HEK293T (cell line): ENCODE data around the gene ARHGAP25.

Experiments used
- CTCF ChIA-PET: fragments of 350-600 bp; formaldehyde crosslinking; extraction: SDS; loops from one replicate; lab custom pipeline; 2021; ENCODE audit warnings: antibody characterized with exemption, inconsistent platforms; lab: Yijun Ruan, JAX
- POLR2A ChIA-PET: fragments of 350-600 bp; formaldehyde crosslinking; extraction: SDS; loops from one replicate; lab custom pipeline; 2020; ENCODE audit warnings: antibody characterized with exemption, inconsistent platforms; lab: Yijun Ruan, JAX
- DNase-seq: peaks from one replicate; pipeline ENCODE4 v3.0.0; 2012; ENCODE audit warnings: mixed read lengths; ENCODE audit errors: extremely low spot score
- ARNT ChIP-seq: fragments of 450-650 bp; IDR thresholded peaks from 2 replicates; pipeline ENCODE4 v1.6.1; 2017; ENCODE audit warnings: mild to moderate bottlenecking
- BHLHE40 ChIP-seq: fragments of 450-650 bp; IDR thresholded peaks from 2 replicates; pipeline ENCODE4 v1.6.1; 2016; ENCODE audit warnings: mild to moderate bottlenecking, moderate library complexity, borderline replicate concordance
- CTBP1 ChIP-seq: fragments of 450-650 bp; IDR thresholded peaks from 2 replicates; pipeline ENCODE4 v1.6.1; 2016; ENCODE audit warnings: borderline replicate concordance
- ELF4 ChIP-seq: fragments of 450-650 bp; IDR thresholded peaks from 2 replicates; pipeline ENCODE4 v1.6.1; 2017; ENCODE audit warnings: antibody characterized with exemption
- FOXA1 ChIP-seq: fragments of 450-650 bp; IDR thresholded peaks from 2 replicates; pipeline ENCODE4 v1.6.1; 2016; ENCODE audit warnings: mild to moderate bottlenecking
- FOXK2 ChIP-seq: fragments of 450-650 bp; IDR thresholded peaks from 2 replicates; pipeline ENCODE4 v1.6.1; 2016; ENCODE audit warnings: mild to moderate bottlenecking
- FOXM1 ChIP-seq: fragments of 450-650 bp; IDR thresholded peaks from 2 replicates; pipeline ENCODE4 v1.6.1; 2017; ENCODE audit warnings: mild to moderate bottlenecking, borderline replicate concordance
- HDGF ChIP-seq: fragments of 450-650 bp; IDR thresholded peaks from 2 replicates; pipeline ENCODE4 v1.6.1; 2017; ENCODE audit warnings: antibody characterized with exemption, borderline replicate concordance
- L3MBTL2 ChIP-seq: fragments of 450-650 bp; conservative IDR thresholded peaks from 2 replicates; pipeline ENCODE4 v1.6.1; 2016; ENCODE audit warnings: mild to moderate bottlenecking
- LEF1 ChIP-seq: fragments of 450-650 bp; IDR thresholded peaks from 2 replicates; pipeline ENCODE4 v1.6.1; 2017; ENCODE audit warnings: mild to moderate bottlenecking, borderline replicate concordance
- NFRKB ChIP-seq: fragments of 450-650 bp; IDR thresholded peaks from 2 replicates; pipeline ENCODE4 v1.6.1; 2016; ENCODE audit warnings: mild to moderate bottlenecking, moderate library complexity
- SP1 ChIP-seq: fragments of 450-650 bp; IDR thresholded peaks from 2 replicates; pipeline ENCODE4 v1.6.1; 2017
- SUZ12 ChIP-seq: fragments of 450-650 bp; IDR thresholded peaks from 2 replicates; pipeline ENCODE4 v1.6.1; 2016; ENCODE audit warnings: mild to moderate bottlenecking
- TARDBP ChIP-seq: fragments of 450-650 bp; IDR thresholded peaks from 2 replicates; pipeline ENCODE4 v1.6.1; 2016
- ZNF384 ChIP-seq: fragments of 450-650 bp; IDR thresholded peaks from 2 replicates; pipeline ENCODE4 v1.6.1; 2016
- TF ChIP-seq, protein P1 (sequence below): fragments of 450-650 bp; IDR thresholded peaks from 2 replicates; pipeline ENCODE4 v1.6.1; 2016

ARHGAP25 gene

DNA sequence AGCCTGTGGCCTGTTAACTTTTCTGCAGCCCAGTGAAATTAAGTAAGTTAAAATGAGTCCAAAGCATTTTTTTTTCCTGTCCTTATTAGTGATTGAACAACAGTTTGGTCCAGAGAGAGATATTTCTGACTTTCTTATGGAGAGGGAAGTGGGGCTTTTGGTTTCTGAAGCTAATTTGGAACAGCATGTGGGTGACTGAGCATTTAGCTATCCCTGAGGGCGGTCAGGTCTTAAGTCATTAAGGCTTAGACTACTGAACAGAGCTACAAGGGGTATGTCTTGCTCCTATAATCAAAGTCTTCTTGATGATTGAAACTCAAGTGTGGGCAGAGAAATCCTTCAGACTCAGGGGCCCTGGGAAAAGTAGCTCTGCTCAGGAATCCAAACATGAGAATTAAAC is 14.0 kb downstream of the ARHGAP25 start:
- POLR2A ChIA-PET: no interaction called here

DNA sequence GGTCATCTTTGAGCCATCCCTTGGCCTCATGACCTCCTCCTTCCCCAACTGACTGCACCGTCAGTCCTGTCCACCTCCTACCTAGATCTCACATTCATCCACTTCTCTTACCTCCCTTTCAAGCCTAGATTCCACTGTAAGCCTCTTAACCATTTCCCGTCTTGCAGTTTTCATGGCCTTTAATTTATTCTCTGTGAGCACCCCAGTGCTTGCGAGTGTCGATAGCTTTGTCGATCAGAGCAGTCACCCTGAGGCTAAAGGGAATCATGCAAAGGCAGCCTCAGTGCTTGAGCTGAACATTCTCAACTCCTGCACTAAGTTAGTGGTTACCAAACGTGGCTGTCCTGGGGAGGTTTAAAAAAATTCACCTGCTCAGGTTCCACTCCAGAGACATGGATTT is 14.7 kb downstream of the ARHGAP25 start:
- TF ChIP-seq ELF4: no peak
- TF ChIP-seq SP1: no peak
- no peak for TF ChIP-seq SUZ12
- no peak for TF ChIP-seq FOXA1
- TF ChIP-seq TARDBP: no peak
- TF ChIP-seq FOXM1: no peak
- TF ChIP-seq, protein P1, sequence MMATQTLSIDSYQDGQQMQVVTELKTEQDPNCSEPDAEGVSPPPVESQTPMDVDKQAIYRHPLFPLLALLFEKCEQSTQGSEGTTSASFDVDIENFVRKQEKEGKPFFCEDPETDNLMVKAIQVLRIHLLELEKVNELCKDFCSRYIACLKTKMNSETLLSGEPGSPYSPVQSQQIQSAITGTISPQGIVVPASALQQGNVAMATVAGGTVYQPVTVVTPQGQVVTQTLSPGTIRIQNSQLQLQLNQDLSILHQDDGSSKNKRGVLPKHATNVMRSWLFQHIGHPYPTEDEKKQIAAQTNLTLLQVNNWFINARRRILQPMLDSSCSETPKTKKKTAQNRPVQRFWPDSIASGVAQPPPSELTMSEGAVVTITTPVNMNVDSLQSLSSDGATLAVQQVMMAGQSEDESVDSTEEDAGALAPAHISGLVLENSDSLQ: no peak
- no peak for TF ChIP-seq FOXK2
- POLR2A ChIA-PET: no interaction called here
- CTCF ChIA-PET: interaction anchor here (1.4 kb wide), 1 partner anchor 176 kb away, joined by 7 read pairs; no protein-coding TSS in a partner anchor
- no peak for DNase-seq

More for the DNA sequence above, 14.0 kb downstream of the ARHGAP25 start:
- CTCF ChIA-PET: interaction anchor here (1.4 kb wide), 1 partner anchor 177 kb away, joined by 7 read pairs; no protein-coding TSS in a partner anchor
- no peak for TF ChIP-seq FOXM1
- no peak for TF ChIP-seq LEF1
- TF ChIP-seq TARDBP: no peak
- TF ChIP-seq FOXK2: no peak
- TF ChIP-seq, protein P1: no peak
- no peak for TF ChIP-seq FOXA1
- no peak for TF ChIP-seq BHLHE40
- no peak for TF ChIP-seq SP1
- TF ChIP-seq CTBP1: no peak
- TF ChIP-seq NFRKB: no peak
- TF ChIP-seq ELF4: no peak
- no peak for TF ChIP-seq L3MBTL2
- no peak for TF ChIP-seq HDGF
- no peak for TF ChIP-seq ARNT
- no peak for TF ChIP-seq SUZ12
- no peak for TF ChIP-seq ZNF384
- no peak for DNase-seq

DNA sequence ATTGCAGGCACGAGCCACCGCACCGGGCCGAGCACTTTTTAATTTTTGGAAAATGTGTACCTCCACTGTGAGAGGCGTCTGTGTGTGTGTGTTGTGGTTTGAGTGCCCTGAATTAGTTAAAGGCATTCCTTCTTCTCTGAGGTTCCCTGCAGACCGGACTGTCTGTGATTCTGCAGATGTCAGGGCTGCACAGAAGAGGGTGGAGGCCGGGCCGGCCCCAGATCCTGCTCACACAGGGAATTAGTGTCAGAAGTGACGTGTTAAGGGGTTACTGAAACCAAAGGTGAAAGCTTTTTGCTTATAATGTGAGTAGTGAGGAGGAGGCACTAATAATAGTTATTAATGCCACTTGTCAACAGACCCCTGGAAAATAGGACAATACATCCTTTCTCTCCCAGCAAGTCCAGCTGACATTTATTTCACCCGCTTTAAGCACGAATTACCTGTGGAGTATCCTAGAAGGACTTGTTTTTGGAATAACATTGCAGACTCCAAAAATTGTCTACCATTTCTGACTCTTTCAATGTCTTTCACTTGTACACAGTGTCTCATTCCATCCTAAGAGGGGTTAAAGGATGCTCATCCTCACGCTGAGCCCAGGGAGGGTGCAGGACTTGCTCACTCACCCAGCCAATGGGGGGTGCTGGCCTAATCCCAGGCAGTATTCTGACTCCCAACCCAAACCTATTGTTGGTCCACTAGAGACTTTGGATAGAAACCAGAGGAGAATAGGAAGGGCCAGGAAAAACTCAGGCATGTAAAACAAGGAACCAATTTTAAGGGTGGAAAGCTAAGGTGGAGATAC is 16.2 kb downstream of the ARHGAP25 start:
- POLR2A ChIA-PET: no interaction called here
- no peak for TF ChIP-seq ELF4
- TF ChIP-seq SP1: no peak
- TF ChIP-seq L3MBTL2: no peak
- no peak for TF ChIP-seq HDGF
- no peak for TF ChIP-seq FOXA1
- TF ChIP-seq CTBP1: no peak
- TF ChIP-seq LEF1: no peak
- TF ChIP-seq ZNF384: no peak
- TF ChIP-seq, protein P1: no peak
- no peak for TF ChIP-seq ARNT
- TF ChIP-seq BHLHE40: no peak
- no peak for TF ChIP-seq SUZ12
- no peak for TF ChIP-seq NFRKB
- no peak for TF ChIP-seq TARDBP
- no peak for DNase-seq
- CTCF ChIA-PET: interaction anchor here (0.6 to 2.9 kb wide), 9 partner anchors 10 to 175 kb away, joined by 4 to 14 read pairs (median 6); no protein-coding TSS in a partner anchor

DNA sequence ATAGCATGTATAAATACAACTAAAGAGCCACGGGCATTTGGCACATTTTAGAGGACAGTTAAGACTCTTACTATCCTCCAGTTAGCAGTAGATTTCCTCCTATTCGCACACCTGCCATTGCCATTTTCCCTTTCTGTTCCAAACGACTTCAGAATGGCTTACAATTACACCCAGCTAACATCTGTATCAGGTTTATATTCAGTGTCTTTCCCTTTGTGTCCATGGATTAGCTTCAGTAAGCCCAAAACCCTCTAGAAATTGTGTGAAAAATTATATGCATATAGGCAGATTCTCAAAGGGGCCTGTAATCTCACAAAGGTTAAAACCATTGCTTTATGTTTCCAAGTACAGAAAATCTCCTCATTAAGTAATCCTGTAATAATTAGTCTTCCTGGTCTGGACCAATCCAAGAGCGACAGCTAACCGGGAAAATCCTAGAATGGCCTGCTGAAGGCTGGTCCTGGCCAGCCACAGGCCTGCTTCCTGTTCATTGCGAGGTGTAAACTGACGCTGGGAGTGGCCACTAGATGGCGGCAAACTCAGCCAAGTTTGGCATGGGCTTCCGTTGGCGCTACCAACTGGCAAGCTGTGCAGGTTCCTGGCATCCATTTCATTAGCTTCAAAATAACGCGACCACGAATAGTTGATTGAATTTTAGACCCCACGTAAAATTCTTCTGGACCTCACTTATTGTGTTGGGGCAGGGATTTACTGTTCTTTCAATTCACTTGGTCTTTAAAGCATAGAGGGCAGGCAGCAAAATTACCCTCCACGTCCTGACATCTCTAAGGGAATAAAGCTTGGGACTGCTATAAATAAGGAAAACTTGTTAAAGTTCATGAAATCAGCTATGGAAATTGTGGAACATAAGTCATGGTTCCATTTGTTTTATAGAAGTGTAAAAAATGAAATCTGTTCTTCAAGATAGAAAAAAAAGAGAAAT is 17.1 kb downstream of the ARHGAP25 start:
- peak; percentile 85 for DNase-seq
- TF ChIP-seq ZNF384 (no peak), L3MBTL2 (peak; percentile 56)
- POLR2A ChIA-PET: no interaction called here
- CTCF ChIA-PET: interaction anchor here (0.6 to 2.9 kb wide), 14 partner anchors 11 to 288 kb away, joined by 3 to 14 read pairs (median 6); no protein-coding TSS in a partner anchor

DNA sequence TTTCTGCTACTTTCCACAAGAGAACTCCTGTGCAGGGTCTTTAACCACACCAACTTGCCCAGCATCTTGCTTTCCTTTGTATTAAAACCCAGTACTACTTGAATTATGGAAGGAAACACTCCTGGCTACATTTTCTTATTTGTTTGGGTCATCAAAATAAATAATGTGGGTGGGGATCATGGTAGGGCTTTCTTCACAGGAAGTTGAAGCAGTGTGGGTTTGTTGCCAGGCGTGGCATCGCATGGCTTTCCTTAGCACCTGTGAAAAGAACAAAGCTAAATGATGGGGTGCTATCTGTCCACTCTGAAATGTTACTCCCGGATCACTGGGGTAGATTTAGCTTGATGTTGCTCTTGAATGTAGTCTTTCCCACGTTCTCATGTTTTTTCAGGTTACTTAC is 18.7 kb downstream of the ARHGAP25 start:
- no peak for DNase-seq
- ChIA-PET POLR2A (no interaction called here), CTCF (interaction anchor here (2.9 kb wide), 1 partner anchor 172 kb away, joined by 14 read pairs; no protein-coding TSS in a partner anchor)
- TF ChIP-seq, protein P1: no peak
- TF ChIP-seq TARDBP: no peak
- no peak for TF ChIP-seq ZNF384
- no peak for TF ChIP-seq FOXK2
